Measurements from ENCODE around the gene TXNRD1.
"Not testable (repeated sequence)": the region's sequence is repeated elsewhere in the genome, so short reads cannot be mapped to it uniquely, and the experiment has no call there.

TXNRD1 gene

GRCh38 chr12:104320627-104321024 lies 105.0 kb downstream of the TXNRD1 start:
- DNase-seq: no peak

- no peak for DNase-seq
These were observed 106.4 kb downstream of the TXNRD1 start for GRCh38 chr12:104321949-104322348.

- DNase-seq: not testable (repeated sequence)
These were observed 107.0 kb downstream of the TXNRD1 start for GRCh38 chr12:104322533-104322932.

- DNase-seq: no peak
These were observed 108.3 kb downstream of the TXNRD1 start for GRCh38 chr12:104323899-104324298.

GRCh38 chr12:104328278-104328677 lies 112.7 kb downstream of the TXNRD1 start:
- DNase-seq: not testable (repeated sequence)

- no peak for DNase-seq
These were observed 113.2 kb downstream of the TXNRD1 start for GRCh38 chr12:104328790-104329189.

GRCh38 chr12:104329707-104330532 lies 114.3 kb downstream of the TXNRD1 start:
- no peak for DNase-seq

- DNase-seq: no peak
These were observed 115.8 kb downstream of the TXNRD1 start for GRCh38 chr12:104331376-104331775.

- DNase-seq: not testable (repeated sequence)
These were observed 116.7 kb downstream of the TXNRD1 start for GRCh38 chr12:104332273-104332672.

GRCh38 chr12:104333692-104334255 lies 118.2 kb downstream of the TXNRD1 start:
- DNase-seq: no peak

- no peak for DNase-seq
These were observed 119.0 kb downstream of the TXNRD1 start for GRCh38 chr12:104334581-104334980.

GRCh38 chr12:104336115-104336514 lies 120.5 kb downstream of the TXNRD1 start:
- DNase-seq: no peak

GRCh38 chr12:104337030-104337558 lies 121.5 kb downstream of the TXNRD1 start:
- no peak for DNase-seq

- DNase-seq: no peak
These were observed 124.1 kb downstream of the TXNRD1 start for GRCh38 chr12:104339663-104340062.

GRCh38 chr12:104340177-104340576 lies 124.6 kb downstream of the TXNRD1 start:
- no peak for DNase-seq

- DNase-seq: peak in 41 of 56 donors; percentile 7 to 63 (median 26)
These were observed 125.5 kb downstream of the TXNRD1 start for GRCh38 chr12:104340925-104341611.

- DNase-seq: no peak
These were observed 126.6 kb downstream of the TXNRD1 start for GRCh38 chr12:104342147-104342546.

GRCh38 chr12:104342635-104343249 lies 127.2 kb downstream of the TXNRD1 start:
- DNase-seq: no peak

GRCh38 chr12:104344682-104345081 lies 129.1 kb downstream of the TXNRD1 start:
- no peak for DNase-seq

- DNase-seq: no peak
These were observed 129.9 kb downstream of the TXNRD1 start for GRCh38 chr12:104345234-104346066.
